SK-N-SH (cell line): ENCODE results near the gene EPB41L1. TPM values are rescaled to one million over a fixed set of nuclear protein-coding genes. Genes with fewer than 3 reads are reported as not detected.

Experiments used
- CTCF ChIA-PET: fragments of 300-600, 350-600 bp; formaldehyde crosslinking; extraction: SDS; loops from one replicate; lab custom pipeline; 2021; lab: Yijun Ruan, JAX
- POLR2A ChIA-PET: fragments of 350-600 bp; sonication (Branson Sonifier 250); formaldehyde crosslinking; extraction: SDS; loops from one replicate; lab custom pipeline; 2020; ENCODE audit warnings: antibody characterized with exemption, inconsistent platforms; lab: Yijun Ruan, JAX
- DNase-seq: peaks from one replicate; pipeline ENCODE4 v3.0.0; 2012
- H2AFZ ChIP-seq: fragments of 200-600 bp; sonication (generic); 2 replicates; pipeline ENCODE4 v1.8.1; 2016; ENCODE audit warnings: antibody characterized with exemption, mild to moderate bottlenecking, low read depth
- H3F3A ChIP-seq: fragments of 200-600 bp; sonication (generic); replicated peaks from 2 replicates; pipeline ENCODE3; 2016; ENCODE audit warnings: antibody characterized with exemption, mild to moderate bottlenecking; ENCODE audit not compliant: insufficient read depth
- H3K27ac ChIP-seq, 2 experiments: fragments of 200-500 bp in 1 of 2; fragments of 200-600 bp in 1 of 2; sonication (Bioruptor generic) in 1 of 2; sonication (generic), shearing (Covaris generic) in 1 of 2; 2 replicates each; pipeline versions ENCODE4 v1.5.1 to v1.6.1; 2014 to 2016; ENCODE audit warnings: low read depth in 2 of 2, inconsistent platforms in 1 of 2, low read length in 1 of 2, mild to moderate bottlenecking in 1 of 2, mixed read lengths in 1 of 2
- H3K27me3 ChIP-seq: fragments of 200-600 bp; sonication (generic), shearing (Covaris generic); 2 replicates; pipeline ENCODE4 v1.6.1; 2016; ENCODE audit warnings: mixed run types; ENCODE audit not compliant: insufficient read depth
- H3K36me3 ChIP-seq, 2 experiments: fragments of 200-500 bp in 1 of 2; fragments of 200-600 bp in 1 of 2; sonication (Bioruptor generic) in 1 of 2; sonication (generic) in 1 of 2; replicated peaks in 1 of 2; 2 replicates each; pipeline versions ENCODE3 to v1.5.1; 2014 to 2016; ENCODE audit warnings: low read length in 1 of 2, mild to moderate bottlenecking in 1 of 2; ENCODE audit not compliant: insufficient read depth in 2 of 2, control insufficient read depth in 1 of 2
- H3K4me1 ChIP-seq, 2 experiments: fragments of 200-500 bp in 1 of 2; fragments of 200-600 bp in 1 of 2; sonication (Bioruptor generic) in 1 of 2; sonication (generic), shearing (Covaris generic) in 1 of 2; 2 replicates each; pipeline versions ENCODE4 v1.5.1 to v1.6.1; 2014 to 2016; ENCODE audit warnings: low read depth in 1 of 2, low read length in 1 of 2, mixed run types in 1 of 2; ENCODE audit not compliant: insufficient read depth in 2 of 2, control insufficient read depth in 1 of 2
- H3K4me2 ChIP-seq: fragments of 200-600 bp; sonication (generic), shearing (Covaris generic); 2 replicates; pipeline ENCODE4 v1.6.1; 2017; ENCODE audit warnings: mixed run types
- H3K4me3 ChIP-seq, 2 experiments: fragments of 200-500 bp in 1 of 2; fragments of 200-600 bp in 1 of 2; sonication (Bioruptor generic) in 1 of 2; sonication (generic), shearing (Covaris generic) in 1 of 2; 2 replicates each; pipeline versions ENCODE4 v1.5.1 to v1.8.1; 2014 to 2016; ENCODE audit warnings: low read depth in 2 of 2, inconsistent platforms in 1 of 2, low read length in 1 of 2, mild to moderate bottlenecking in 1 of 2, mixed read lengths in 1 of 2, moderate library complexity in 1 of 2
- H3K79me2 ChIP-seq: fragments of 200-600 bp; sonication (generic); 2 replicates; pipeline ENCODE4 v1.8.1; 2017; ENCODE audit warnings: mild to moderate bottlenecking; ENCODE audit not compliant: insufficient read depth
- H3K9ac ChIP-seq: fragments of 200-600 bp; sonication (generic); 2 replicates; pipeline ENCODE4 v1.6.1; 2017; ENCODE audit warnings: mixed run types
- H3K9me2 ChIP-seq: fragments of 200-600 bp; sonication (generic); 2 replicates; pipeline ENCODE4 v1.6.1; 2017; ENCODE audit warnings: mixed run types
- H3K9me3 ChIP-seq: fragments of 200-600 bp; sonication (generic); 2 replicates; pipeline ENCODE4 v1.6.1; 2017; ENCODE audit warnings: mixed run types, mild to moderate bottlenecking, moderate library complexity
- H4K20me1 ChIP-seq: fragments of 200-600 bp; sonication (generic); 2 replicates; pipeline ENCODE4 v1.6.1; 2017; ENCODE audit warnings: mild to moderate bottlenecking, mixed run types; ENCODE audit not compliant: insufficient read depth
- FOXJ3 ChIP-seq: sonication (generic); formaldehyde crosslinking; IDR thresholded peaks from 2 replicates; pipeline ENCODE4 v1.5.1; 2020; ENCODE audit warnings: mild to moderate bottlenecking, missing genetic modification reagents
- FOXM1 ChIP-seq: IDR thresholded peaks from 2 replicates; pipeline ENCODE4 v1.4.0; 2012; ENCODE audit warnings: low read depth, mild to moderate bottlenecking
- JUND ChIP-seq: IDR thresholded peaks from 2 replicates; pipeline ENCODE4 v1.4.0; 2012
- RAD21 ChIP-seq: IDR thresholded peaks from 2 replicates; pipeline ENCODE4 v1.6.1; 2012; ENCODE audit warnings: mild to moderate bottlenecking, low read length
- RCOR1 ChIP-seq: fragments of 150-350 bp; IDR thresholded peaks from 2 replicates; pipeline ENCODE4 v1.6.1; 2017; ENCODE audit warnings: antibody characterized with exemption, low read length
- RXRA ChIP-seq: IDR thresholded peaks from 2 replicates; pipeline ENCODE4 v1.4.0; 2012; ENCODE audit warnings: low read depth, mild to moderate bottlenecking, borderline replicate concordance
- SIN3A ChIP-seq: IDR thresholded peaks from 2 replicates; pipeline ENCODE4 v1.6.1; 2012; ENCODE audit warnings: low read depth, mild to moderate bottlenecking, low read length, moderate library complexity, borderline replicate concordance
- TEAD4 ChIP-seq: IDR thresholded peaks from 2 replicates; pipeline ENCODE4 v1.4.0; 2012; ENCODE audit warnings: mild to moderate bottlenecking, borderline replicate concordance; ENCODE audit not compliant: insufficient read depth
- YY1 ChIP-seq: IDR thresholded peaks from 2 replicates; pipeline ENCODE4 v1.4.0; 2012; ENCODE audit warnings: low read depth, mild to moderate bottlenecking
- WGBS: methylation state at CpG from one replicate; pipeline ENCODE4 v1.1.6; 2017; ENCODE audit warnings: low lambda C conversion rate; 5-methylcytosine and 5-hydroxymethylcytosine counted together
- polyA plus RNA-seq, 3 experiments: library from polyadenylated mRNA; depleted of rRNA; stranded (reverse); fragments of >200 nt; gene quantifications; 2 replicates each; pipeline ENCODE4 v1.2.3, GENCODE V29; 2012
- TF ChIP-seq, protein P1 (sequence below): IDR thresholded peaks from 2 replicates; pipeline ENCODE4 v1.4.0; 2012; ENCODE audit warnings: low read depth, borderline replicate concordance
- TF ChIP-seq, protein P2 (sequence below): IDR thresholded peaks from 2 replicates; pipeline ENCODE4; 2012
- TF ChIP-seq, protein P3 (sequence below): fragments of 150-350 bp; IDR thresholded peaks from 2 replicates; pipeline ENCODE4 v1.6.1; 2016; ENCODE audit warnings: mild to moderate bottlenecking, low read depth, low read length
- TF ChIP-seq, protein P4 (sequence below): fragments of 150-350 bp; IDR thresholded peaks from 2 replicates; pipeline ENCODE4 v1.6.1; 2017; ENCODE audit warnings: antibody characterized with exemption, low read length, low read depth, borderline replicate concordance
- TF ChIP-seq, protein P5 (sequence below): IDR thresholded peaks from 2 replicates; pipeline ENCODE4 v1.6.1; 2012; ENCODE audit warnings: mild to moderate bottlenecking, low read depth, low read length, moderate library complexity
- TF ChIP-seq, protein P6 (sequence below): fragments of 200-600 bp; sonication (generic); IDR thresholded peaks from 2 replicates; pipeline ENCODE4 v1.6.1; 2017; ENCODE audit warnings: antibody characterized with exemption, mild to moderate bottlenecking, moderate library complexity

EPB41L1 gene
- polyA plus RNA-seq, 1 of the 3 experiments (the other 2 are of a cell fraction) = 26.1 TPM

DNA sequence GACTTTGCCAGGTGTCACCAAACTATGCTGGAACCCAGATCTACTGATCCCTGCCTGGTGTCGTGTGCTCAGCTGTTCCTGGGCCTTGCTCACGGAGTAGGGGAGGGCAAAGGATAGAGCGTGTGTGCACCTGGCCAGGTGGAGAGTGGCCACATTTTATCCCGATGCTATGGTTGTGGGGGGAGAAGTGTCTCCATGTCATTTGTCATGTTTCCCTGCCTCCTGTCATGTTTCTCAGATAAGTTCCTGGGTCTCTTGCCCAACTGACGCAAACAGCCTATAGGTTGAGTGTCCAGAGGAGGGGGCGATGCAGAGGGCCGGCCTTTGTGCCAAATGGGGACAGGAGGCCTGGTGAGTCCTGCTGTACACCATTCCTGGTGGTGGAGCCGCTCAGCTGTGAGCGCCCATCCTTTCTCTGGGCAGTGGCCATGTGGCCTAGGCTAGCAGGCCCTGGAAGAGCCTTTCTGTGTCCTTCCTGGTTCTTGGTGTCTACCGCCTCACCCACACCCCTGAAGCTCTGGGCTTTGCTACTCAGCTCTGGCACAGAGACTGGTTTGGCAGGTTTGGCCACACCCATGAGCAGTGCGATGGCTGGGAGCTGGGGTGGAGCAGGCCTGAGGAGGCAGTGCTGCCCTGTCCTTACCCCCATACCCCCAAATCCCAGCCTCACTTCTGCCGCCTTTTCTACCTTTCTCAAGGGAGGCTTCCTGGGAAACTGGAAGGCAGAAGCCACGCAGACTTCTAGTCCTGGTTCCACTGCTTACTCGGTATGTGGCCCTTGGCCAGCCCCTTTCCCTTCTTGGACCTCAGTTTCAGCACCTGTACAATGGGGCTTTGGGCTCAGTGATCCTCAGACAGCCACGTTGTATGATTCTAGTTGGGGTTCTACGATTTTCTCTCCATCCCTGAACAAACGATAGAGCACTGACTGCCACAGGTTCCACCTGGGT is 32.3 kb upstream of the EPB41L1 start:
- H3F3A ChIP-seq = peaks cover 2% of the 10 kb centered on the region
- no peak overlapping the region for H3K27ac ChIP-seq
- H3K9ac ChIP-seq = no peak overlapping the region
- 76% methylated on average over 15 of the region's 17 CpGs for WGBS
- CTCF ChIA-PET = interaction anchor here (1.1 to 1.5 kb wide), 2 partner anchors 16 to 128 kb away, joined by 4 to 5 read pairs; no protein-coding TSS in a partner anchor
- no peak for DNase-seq
- H3K9me3 ChIP-seq = no peaks in the 10 kb centered on the region
- no peak overlapping the region for H3K4me2 ChIP-seq
- H4K20me1 ChIP-seq = no peaks in the 10 kb centered on the region
- no peaks in the 10 kb centered on the region for H3K27me3 ChIP-seq
- POLR2A ChIA-PET = no interaction called here
- no peak overlapping the region for H3K4me3 ChIP-seq
- no peak overlapping the region for H2AFZ ChIP-seq
- H3K4me1 ChIP-seq = peaks cover 0 to 2% of the 10 kb centered on the region in 2 experiments; a peak in 1 of 4 replicates
- H3K36me3 ChIP-seq = no peaks in the 10 kb centered on the region
- no peaks in the 10 kb centered on the region for H3K9me2 ChIP-seq
- no peaks in the 10 kb centered on the region for H3K79me2 ChIP-seq
- TF ChIP-seq, protein P1, sequence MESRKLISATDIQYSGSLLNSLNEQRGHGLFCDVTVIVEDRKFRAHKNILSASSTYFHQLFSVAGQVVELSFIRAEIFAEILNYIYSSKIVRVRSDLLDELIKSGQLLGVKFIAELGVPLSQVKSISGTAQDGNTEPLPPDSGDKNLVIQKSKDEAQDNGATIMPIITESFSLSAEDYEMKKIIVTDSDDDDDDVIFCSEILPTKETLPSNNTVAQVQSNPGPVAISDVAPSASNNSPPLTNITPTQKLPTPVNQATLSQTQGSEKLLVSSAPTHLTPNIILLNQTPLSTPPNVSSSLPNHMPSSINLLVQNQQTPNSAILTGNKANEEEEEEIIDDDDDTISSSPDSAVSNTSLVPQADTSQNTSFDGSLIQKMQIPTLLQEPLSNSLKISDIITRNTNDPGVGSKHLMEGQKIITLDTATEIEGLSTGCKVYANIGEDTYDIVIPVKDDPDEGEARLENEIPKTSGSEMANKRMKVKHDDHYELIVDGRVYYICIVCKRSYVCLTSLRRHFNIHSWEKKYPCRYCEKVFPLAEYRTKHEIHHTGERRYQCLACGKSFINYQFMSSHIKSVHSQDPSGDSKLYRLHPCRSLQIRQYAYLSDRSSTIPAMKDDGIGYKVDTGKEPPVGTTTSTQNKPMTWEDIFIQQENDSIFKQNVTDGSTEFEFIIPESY = no peak
- no peak for TF ChIP-seq SIN3A
- TF ChIP-seq, protein P2, sequence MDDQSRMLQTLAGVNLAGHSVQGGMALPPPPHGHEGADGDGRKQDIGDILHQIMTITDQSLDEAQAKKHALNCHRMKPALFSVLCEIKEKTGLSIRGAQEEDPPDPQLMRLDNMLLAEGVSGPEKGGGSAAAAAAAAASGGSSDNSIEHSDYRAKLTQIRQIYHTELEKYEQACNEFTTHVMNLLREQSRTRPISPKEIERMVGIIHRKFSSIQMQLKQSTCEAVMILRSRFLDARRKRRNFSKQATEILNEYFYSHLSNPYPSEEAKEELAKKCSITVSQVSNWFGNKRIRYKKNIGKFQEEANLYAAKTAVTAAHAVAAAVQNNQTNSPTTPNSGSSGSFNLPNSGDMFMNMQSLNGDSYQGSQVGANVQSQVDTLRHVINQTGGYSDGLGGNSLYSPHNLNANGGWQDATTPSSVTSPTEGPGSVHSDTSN = no peak
- TF ChIP-seq, protein P3, sequence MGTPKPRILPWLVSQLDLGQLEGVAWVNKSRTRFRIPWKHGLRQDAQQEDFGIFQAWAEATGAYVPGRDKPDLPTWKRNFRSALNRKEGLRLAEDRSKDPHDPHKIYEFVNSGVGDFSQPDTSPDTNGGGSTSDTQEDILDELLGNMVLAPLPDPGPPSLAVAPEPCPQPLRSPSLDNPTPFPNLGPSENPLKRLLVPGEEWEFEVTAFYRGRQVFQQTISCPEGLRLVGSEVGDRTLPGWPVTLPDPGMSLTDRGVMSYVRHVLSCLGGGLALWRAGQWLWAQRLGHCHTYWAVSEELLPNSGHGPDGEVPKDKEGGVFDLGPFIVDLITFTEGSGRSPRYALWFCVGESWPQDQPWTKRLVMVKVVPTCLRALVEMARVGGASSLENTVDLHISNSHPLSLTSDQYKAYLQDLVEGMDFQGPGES = no peak
- no peak for TF ChIP-seq YY1
- no peak for TF ChIP-seq FOXJ3 (CRISPR knock-in tag)
- TF ChIP-seq, protein P4, sequence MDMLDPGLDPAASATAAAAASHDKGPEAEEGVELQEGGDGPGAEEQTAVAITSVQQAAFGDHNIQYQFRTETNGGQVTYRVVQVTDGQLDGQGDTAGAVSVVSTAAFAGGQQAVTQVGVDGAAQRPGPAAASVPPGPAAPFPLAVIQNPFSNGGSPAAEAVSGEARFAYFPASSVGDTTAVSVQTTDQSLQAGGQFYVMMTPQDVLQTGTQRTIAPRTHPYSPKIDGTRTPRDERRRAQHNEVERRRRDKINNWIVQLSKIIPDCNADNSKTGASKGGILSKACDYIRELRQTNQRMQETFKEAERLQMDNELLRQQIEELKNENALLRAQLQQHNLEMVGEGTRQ = no peak
- TF ChIP-seq, protein P5, sequence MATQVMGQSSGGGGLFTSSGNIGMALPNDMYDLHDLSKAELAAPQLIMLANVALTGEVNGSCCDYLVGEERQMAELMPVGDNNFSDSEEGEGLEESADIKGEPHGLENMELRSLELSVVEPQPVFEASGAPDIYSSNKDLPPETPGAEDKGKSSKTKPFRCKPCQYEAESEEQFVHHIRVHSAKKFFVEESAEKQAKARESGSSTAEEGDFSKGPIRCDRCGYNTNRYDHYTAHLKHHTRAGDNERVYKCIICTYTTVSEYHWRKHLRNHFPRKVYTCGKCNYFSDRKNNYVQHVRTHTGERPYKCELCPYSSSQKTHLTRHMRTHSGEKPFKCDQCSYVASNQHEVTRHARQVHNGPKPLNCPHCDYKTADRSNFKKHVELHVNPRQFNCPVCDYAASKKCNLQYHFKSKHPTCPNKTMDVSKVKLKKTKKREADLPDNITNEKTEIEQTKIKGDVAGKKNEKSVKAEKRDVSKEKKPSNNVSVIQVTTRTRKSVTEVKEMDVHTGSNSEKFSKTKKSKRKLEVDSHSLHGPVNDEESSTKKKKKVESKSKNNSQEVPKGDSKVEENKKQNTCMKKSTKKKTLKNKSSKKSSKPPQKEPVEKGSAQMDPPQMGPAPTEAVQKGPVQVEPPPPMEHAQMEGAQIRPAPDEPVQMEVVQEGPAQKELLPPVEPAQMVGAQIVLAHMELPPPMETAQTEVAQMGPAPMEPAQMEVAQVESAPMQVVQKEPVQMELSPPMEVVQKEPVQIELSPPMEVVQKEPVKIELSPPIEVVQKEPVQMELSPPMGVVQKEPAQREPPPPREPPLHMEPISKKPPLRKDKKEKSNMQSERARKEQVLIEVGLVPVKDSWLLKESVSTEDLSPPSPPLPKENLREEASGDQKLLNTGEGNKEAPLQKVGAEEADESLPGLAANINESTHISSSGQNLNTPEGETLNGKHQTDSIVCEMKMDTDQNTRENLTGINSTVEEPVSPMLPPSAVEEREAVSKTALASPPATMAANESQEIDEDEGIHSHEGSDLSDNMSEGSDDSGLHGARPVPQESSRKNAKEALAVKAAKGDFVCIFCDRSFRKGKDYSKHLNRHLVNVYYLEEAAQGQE = no peak
- TF ChIP-seq, protein P6, sequence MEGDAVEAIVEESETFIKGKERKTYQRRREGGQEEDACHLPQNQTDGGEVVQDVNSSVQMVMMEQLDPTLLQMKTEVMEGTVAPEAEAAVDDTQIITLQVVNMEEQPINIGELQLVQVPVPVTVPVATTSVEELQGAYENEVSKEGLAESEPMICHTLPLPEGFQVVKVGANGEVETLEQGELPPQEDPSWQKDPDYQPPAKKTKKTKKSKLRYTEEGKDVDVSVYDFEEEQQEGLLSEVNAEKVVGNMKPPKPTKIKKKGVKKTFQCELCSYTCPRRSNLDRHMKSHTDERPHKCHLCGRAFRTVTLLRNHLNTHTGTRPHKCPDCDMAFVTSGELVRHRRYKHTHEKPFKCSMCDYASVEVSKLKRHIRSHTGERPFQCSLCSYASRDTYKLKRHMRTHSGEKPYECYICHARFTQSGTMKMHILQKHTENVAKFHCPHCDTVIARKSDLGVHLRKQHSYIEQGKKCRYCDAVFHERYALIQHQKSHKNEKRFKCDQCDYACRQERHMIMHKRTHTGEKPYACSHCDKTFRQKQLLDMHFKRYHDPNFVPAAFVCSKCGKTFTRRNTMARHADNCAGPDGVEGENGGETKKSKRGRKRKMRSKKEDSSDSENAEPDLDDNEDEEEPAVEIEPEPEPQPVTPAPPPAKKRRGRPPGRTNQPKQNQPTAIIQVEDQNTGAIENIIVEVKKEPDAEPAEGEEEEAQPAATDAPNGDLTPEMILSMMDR = no peak
- no peak for TF ChIP-seq RXRA
- TF ChIP-seq FOXM1 = no peak
- TF ChIP-seq RCOR1 = no peak
- TF ChIP-seq JUND = no peak
- no peak for TF ChIP-seq RAD21
- no peak for TF ChIP-seq TEAD4
